Lower leg skin (tissue), 3 donors: Measurements from ENCODE around the gene PLS1.

Experiments used
- CTCF ChIP-seq, 3 donors: fragments of 450-650 bp; IDR thresholded peaks; one replicate each; pipeline ENCODE4 v1.5.1; 2016; ENCODE audit warnings: antibody characterized with exemption in 3 of 3, mild to moderate bottlenecking in 3 of 3, moderate library complexity in 2 of 3
- POLR2A ChIP-seq, 2 donors: fragments of 450-650 bp; IDR thresholded peaks; one replicate each; pipeline ENCODE4 v1.6.1; 2016 to 2017; ENCODE audit warnings: antibody characterized with exemption in 2 of 2, mild to moderate bottlenecking in 1 of 2, moderate library complexity in 1 of 2

- TF ChIP-seq CTCF (IDR thresholded peaks at IDR 0.05) = no peak
- TF ChIP-seq POLR2A (IDR thresholded peaks at IDR 0.05) = no peak
These were observed 110.3 kb downstream of the PLS1 start for GRCh38 chr3:142706321-142707127.
